Raji (cell line): Measurements from ENCODE around the gene KIF18B.

Experiments used
- POLR2A ChIP-seq: IDR thresholded peaks from 2 replicates; pipeline ENCODE4 v1.6.1; 2011; ENCODE audit warnings: low read depth, low read length, control low read depth; ENCODE audit not compliant: insufficient read depth

KIF18B gene

GRCh38 chr17:44919411-44919810 lies 28.2 kb downstream of the KIF18B start:
- no peak for TF ChIP-seq POLR2A

- TF ChIP-seq POLR2A: no peak
Observed at GRCh38 chr17:44918006-44918405, 29.6 kb downstream of the KIF18B start.

- no peak for TF ChIP-seq POLR2A
Observed at GRCh38 chr17:44917456-44917855, 30.1 kb downstream of the KIF18B start.

GRCh38 chr17:44916781-44917241 lies 30.8 kb downstream of the KIF18B start:
- no peak for TF ChIP-seq POLR2A

GRCh38 chr17:44915862-44916780 lies 31.5 kb downstream of the KIF18B start:
- no peak for TF ChIP-seq POLR2A

- TF ChIP-seq POLR2A: no peak
Observed at GRCh38 chr17:44915321-44915726, 32.2 kb downstream of the KIF18B start, which contains the start of gene GFAP. Gene GFAP (minus strand): TSS chr17:44915500. CDS start chr17:44915486, 14 bp downstream.

- no peak for TF ChIP-seq POLR2A
Observed at GRCh38 chr17:44914698-44915271, 32.8 kb downstream of the KIF18B start.

- no peak for TF ChIP-seq POLR2A
Observed at GRCh38 chr17:44914148-44914547, 33.4 kb downstream of the KIF18B start.

GRCh38 chr17:44913676-44914075 lies 33.9 kb downstream of the KIF18B start:
- TF ChIP-seq POLR2A: no peak

GRCh38 chr17:44912763-44913544 lies 34.6 kb downstream of the KIF18B start:
- TF ChIP-seq POLR2A: no peak

GRCh38 chr17:44911133-44912001 lies 36.2 kb downstream of the KIF18B start:
- TF ChIP-seq POLR2A: no peak

GRCh38 chr17:44910231-44911106 lies 37.1 kb downstream of the KIF18B start:
- no peak for TF ChIP-seq POLR2A

- no peak for TF ChIP-seq POLR2A
Observed at GRCh38 chr17:44909681-44910144, 37.9 kb downstream of the KIF18B start.

- no peak for TF ChIP-seq POLR2A
Observed at GRCh38 chr17:44908761-44909326, 38.7 kb downstream of the KIF18B start.
